Measurements from ENCODE around the gene RNF220.
"Not testable (repeated sequence)": the region's sequence is repeated elsewhere in the genome, so short reads cannot be mapped to it uniquely, and the experiment has no call there.

- not testable (repeated sequence) for TF ChIP-seq POLR2AphosphoS5, POLR2A (IDR thresholded peaks at IDR 0.05; ENCODE audit: low read depth, low read length)
Observed at GRCh38 chr1:44699375-44699774, 294.3 kb downstream of the RNF220 start.

All from GM12892 (cell line).